Neural cell (in vitro differentiated cells): ENCODE data around the gene IGFL1. TPM values are rescaled to one million over a fixed set of nuclear protein-coding genes. Genes with fewer than 3 reads are reported as not detected.

Experiments used
- H2AFZ ChIP-seq: fragments of 200-600, 300-800 bp; sonication (generic), shearing (Covaris generic); 2 replicates; pipeline ENCODE4 v1.6.0; 2014; ENCODE audit warnings: low read depth, mild to moderate bottlenecking, antibody characterized with exemption, low read length, moderate library complexity
- H3F3A ChIP-seq: fragments of 200-600 bp; shearing (Covaris generic); 2 replicates; pipeline ENCODE4 v1.6.1; 2016; ENCODE audit warnings: mild to moderate bottlenecking, moderate library complexity, mixed read lengths, antibody characterized with exemption, low read length; ENCODE audit not compliant: insufficient read depth, poor library complexity, severe bottlenecking
- H3K27ac ChIP-seq: fragments of 200-600, 300-800 bp; sonication (generic), shearing (Covaris generic); 2 replicates; pipeline ENCODE4 v1.5.1; 2014; ENCODE audit warnings: mild to moderate bottlenecking, low read length, moderate library complexity
- H3K27me3 ChIP-seq: fragments of 300-800, 200-600 bp; sonication (generic), shearing (Covaris generic); 2 replicates; pipeline ENCODE4 v1.6.0; 2014; ENCODE audit warnings: mild to moderate bottlenecking, low read depth, low read length, moderate library complexity; ENCODE audit not compliant: insufficient read depth
- H3K36me3 ChIP-seq: fragments of 300-800, 200-600 bp; sonication (generic), shearing (Covaris generic); 2 replicates; pipeline ENCODE4 v1.5.1; 2014; ENCODE audit warnings: mild to moderate bottlenecking, antibody characterized with exemption, low read length, moderate library complexity; ENCODE audit not compliant: insufficient read depth
- H3K4me2 ChIP-seq: fragments of 300-800, 200-600 bp; sonication (generic), shearing (Covaris generic); 2 replicates; pipeline ENCODE4 v1.6.0; 2014; ENCODE audit warnings: mild to moderate bottlenecking, low read length
- H3K4me3 ChIP-seq: fragments of 300-800, 200-600 bp; sonication (generic), shearing (Covaris generic); 2 replicates; pipeline ENCODE4 v1.5.1; 2014; ENCODE audit warnings: mild to moderate bottlenecking, low read length, moderate library complexity
- H3K79me2 ChIP-seq: fragments of 200-600 bp; shearing (Covaris generic); replicated peaks from 2 replicates; pipeline ENCODE4 v1.6.0; 2014; ENCODE audit warnings: mild to moderate bottlenecking, low read length, moderate library complexity; ENCODE audit not compliant: insufficient read depth
- H3K9ac ChIP-seq: fragments of 300-800, 200-600 bp; sonication (generic), shearing (Covaris generic); 2 replicates; pipeline ENCODE4 v1.6.1; 2016; ENCODE audit warnings: mild to moderate bottlenecking, low read length, mixed read lengths
- H3K9me2 ChIP-seq: fragments of 200-600 bp; shearing (Covaris generic); 2 replicates; pipeline ENCODE4 v1.6.1; 2016; ENCODE audit warnings: mild to moderate bottlenecking, low read length, mixed read lengths; ENCODE audit not compliant: insufficient read depth
- H3K9me3 ChIP-seq: fragments of 200-600, 300-800 bp; sonication (generic), shearing (Covaris generic); 2 replicates; pipeline ENCODE4 v1.6.1; 2016; ENCODE audit warnings: mild to moderate bottlenecking, mixed run types, low read length, moderate library complexity, mixed read lengths
- H4K20me1 ChIP-seq: fragments of 200-600 bp; shearing (Covaris generic); 2 replicates; pipeline ENCODE4 v1.6.1; 2016; ENCODE audit warnings: mild to moderate bottlenecking, mixed run types; ENCODE audit not compliant: insufficient read depth
- CTCF ChIP-seq: fragments of 450-650 bp; IDR thresholded peaks from 2 replicates; pipeline ENCODE4 v1.5.1; 2014; ENCODE audit warnings: antibody characterized with exemption, mild to moderate bottlenecking, moderate library complexity; ENCODE audit not compliant: poor library complexity, severe bottlenecking
- EP300 ChIP-seq: fragments of 450-650 bp; conservative IDR thresholded peaks from 2 replicates; pipeline ENCODE4 v1.6.1; 2014; ENCODE audit warnings: antibody characterized with exemption, mild to moderate bottlenecking, moderate library complexity; ENCODE audit not compliant: poor library complexity, severe bottlenecking
- EZH2 ChIP-seq: fragments of 200-600, 300-800 bp; shearing (Covaris generic), sonication (generic); IDR thresholded peaks from 2 replicates; pipeline ENCODE4 v1.6.1; 2014; ENCODE audit warnings: antibody characterized with exemption, low read length, borderline replicate concordance, mild to moderate bottlenecking; ENCODE audit not compliant: insufficient read depth, poor library complexity, severe bottlenecking
- MXI1 ChIP-seq: fragments of 450-650 bp; conservative IDR thresholded peaks from 2 replicates; pipeline ENCODE4 v1.6.1; 2014; ENCODE audit warnings: antibody characterized with exemption, mild to moderate bottlenecking; ENCODE audit not compliant: poor library complexity, severe bottlenecking
- POLR2AphosphoS5 ChIP-seq: IDR thresholded peaks from 2 replicates; pipeline ENCODE4 v1.6.1; 2012
- RAD21 ChIP-seq: fragments of 450-650 bp; conservative IDR thresholded peaks from 2 replicates; pipeline ENCODE4 v1.6.1; 2014; ENCODE audit warnings: antibody characterized with exemption, mild to moderate bottlenecking, moderate library complexity
- REST ChIP-seq: IDR thresholded peaks from 2 replicates; pipeline ENCODE4 v1.6.1; 2012; ENCODE audit warnings: borderline replicate concordance
- SMC3 ChIP-seq: fragments of 450-650 bp; conservative IDR thresholded peaks from 2 replicates; pipeline ENCODE4 v1.6.1; 2014; ENCODE audit warnings: antibody characterized with exemption, mild to moderate bottlenecking, moderate library complexity; ENCODE audit not compliant: poor library complexity
- TAF1 ChIP-seq: IDR thresholded peaks from 2 replicates; pipeline ENCODE4 v1.6.1; 2012; ENCODE audit warnings: low read depth
- polyA plus RNA-seq: library from polyadenylated mRNA; depleted of rRNA; stranded (reverse); fragments of >200 nt; gene quantifications from 2 replicates; pipeline ENCODE4 v1.2.3, GENCODE V29; 2014

Gene IGFL1
- polyA plus RNA-seq, 1 donor from 2014 or later: not detected

GRCh38 chr19:46251416-46251815, 21.9 kb downstream of the IGFL1 start:
- TF ChIP-seq CTCF (no peak), EZH2 (no peak), MXI1 (no peak), SMC3 (no peak), RAD21 (no peak), REST (no peak), TAF1 (no peak), POLR2AphosphoS5 (no peak), EP300 (no peak)
- Histone ChIP-seq H3K4me2 (no peak overlapping the region), H3K27me3 (no peaks in the 10 kb centered on the region), H3K4me3 (no peak overlapping the region), H3K36me3 (no peaks in the 10 kb centered on the region), H3K9ac (no peak overlapping the region), H3K27ac (no peak overlapping the region), H3F3A (no peaks in the 10 kb centered on the region), H3K79me2 (no peaks in the 10 kb centered on the region), H2AFZ (no peak overlapping the region), H3K9me3 (no peaks in the 10 kb centered on the region), H4K20me1 (no peaks in the 10 kb centered on the region), H3K9me2 (no peaks in the 10 kb centered on the region)

GRCh38 chr19:46254776-46255175, 25.2 kb downstream of the IGFL1 start:
- no peaks in the 10 kb centered on the region for H3F3A ChIP-seq
- H3K9me3 ChIP-seq: no peaks in the 10 kb centered on the region
- H3K27ac ChIP-seq: no peak overlapping the region
- no peak overlapping the region for H3K4me2 ChIP-seq
- H3K9me2 ChIP-seq: no peaks in the 10 kb centered on the region
- no peak overlapping the region for H3K9ac ChIP-seq
- H3K4me3 ChIP-seq: no peak overlapping the region
- no peak for TF ChIP-seq REST
- TF ChIP-seq RAD21: no peak
- no peak for TF ChIP-seq EP300
- no peak for TF ChIP-seq SMC3
- no peak for TF ChIP-seq MXI1
- H3K36me3 ChIP-seq: no peaks in the 10 kb centered on the region
- H3K27me3 ChIP-seq: no peaks in the 10 kb centered on the region
- no peaks in the 10 kb centered on the region for H3K79me2 ChIP-seq
- no peak overlapping the region for H2AFZ ChIP-seq
- no peaks in the 10 kb centered on the region for H4K20me1 ChIP-seq
